HepG2 (cell line): ENCODE measurements around the gene OSBPL1A. TPM values are rescaled to one million over a fixed set of nuclear protein-coding genes. Genes with fewer than 3 reads are reported as not detected.

Experiments
- CCDC6 ChIP-seq: sonication (generic); formaldehyde crosslinking; IDR thresholded peaks from 2 replicates; pipeline ENCODE4 v1.8.1; 2022; ENCODE audit warnings: mild to moderate bottlenecking, missing genetic modification reagents, moderate library complexity
- CHCHD3 ChIP-seq: sonication (generic); formaldehyde crosslinking; IDR thresholded peaks from 2 replicates; pipeline ENCODE4 v1.8.0; 2022; ENCODE audit warnings: mild to moderate bottlenecking, missing genetic modification reagents, moderate library complexity
- ERF ChIP-seq: IDR thresholded peaks from 2 replicates; pipeline ENCODE4 v1.6.1; 2018; ENCODE audit warnings: missing biosample characterization, missing genetic modification reagents
- NFYC ChIP-seq: IDR thresholded peaks from 2 replicates; pipeline ENCODE4 v1.6.1; 2016; ENCODE audit warnings: missing genetic modification reagents, missing compliant biosample characterization
- RARA ChIP-seq: IDR thresholded peaks from 2 replicates; pipeline ENCODE4 v1.6.1; 2016; ENCODE audit warnings: missing genetic modification reagents, missing compliant biosample characterization
- RXRB ChIP-seq: IDR thresholded peaks from 2 replicates; pipeline ENCODE4 v1.6.1; 2016; ENCODE audit warnings: borderline replicate concordance, missing genetic modification reagents, missing compliant biosample characterization
- SMC3 ChIP-seq: IDR thresholded peaks from 2 replicates; pipeline ENCODE4 v1.6.1; 2011; ENCODE audit warnings: low read length, improper control_type of control experiment
- SNRNP70 ChIP-seq: fragments of 200-400 bp; formaldehyde crosslinking; IDR thresholded peaks from 2 replicates; pipeline ENCODE4 v1.6.1; 2017; ENCODE audit warnings: mild to moderate bottlenecking, low read depth, low read length, moderate library complexity
- SOX5 ChIP-seq: IDR thresholded peaks from 2 replicates; pipeline ENCODE4 v1.6.1; 2016; ENCODE audit warnings: borderline replicate concordance
- ZNF101 ChIP-seq: sonication (generic); formaldehyde crosslinking; IDR thresholded peaks from 2 replicates; pipeline ENCODE4 v1.4.0; 2020; ENCODE audit warnings: mild to moderate bottlenecking, low read depth, missing genetic modification reagents, borderline replicate concordance
- polyA plus RNA-seq, 8 experiments: library from polyadenylated mRNA; depleted of rRNA in 3 of 8; stranded (reverse) in 7 of 8; unstranded in 1 of 8; fragments of >200 nt; fragmentation: Illumina TruSeq in 4 of 8; extraction: Trizol in 4 of 8; gene quantifications; 2 replicates each; pipeline versions ENCODE4 v1.2.1 to v1.2.3, GENCODE V29; 2011 to 2016; ENCODE audit warnings: low read depth in 4 of 8, missing spikeins in 1 of 8, mixed read lengths in 1 of 8; ENCODE audit not compliant: insufficient read depth in 1 of 8
- total RNA-seq, 5 experiments: library from RNA; depleted of rRNA; stranded (reverse); fragments of >200 nt; fragmentation: Illumina TruSeq; extraction: Trizol; gene quantifications; 2 replicates each; pipeline ENCODE4 v1.2.3, GENCODE V29; 2016; ENCODE audit warnings: low read depth in 1 of 5
- TF ChIP-seq, protein P1 (sequence below): sonication (generic); formaldehyde crosslinking; IDR thresholded peaks from 2 replicates; pipeline ENCODE4 v1.5.0; 2020; ENCODE audit warnings: mild to moderate bottlenecking, missing genetic modification reagents
- TF ChIP-seq, protein P2 (sequence below): IDR thresholded peaks from 2 replicates; pipeline ENCODE4 v1.6.1; 2016
- TF ChIP-seq, protein P3 (sequence below): sonication (generic); formaldehyde crosslinking; IDR thresholded peaks from 2 replicates; pipeline ENCODE4 v1.4.0; 2020; ENCODE audit warnings: missing genetic modification reagents
- TF ChIP-seq, protein P4 (sequence below), 2 experiments: sonication (generic) in 1 of 2; formaldehyde crosslinking in 1 of 2; IDR thresholded peaks; 2 replicates each; pipeline versions ENCODE4 v1.4.0 to v1.6.1; 2016 to 2020; ENCODE audit warnings: borderline replicate concordance in 1 of 2, low read depth in 1 of 2, mild to moderate bottlenecking in 1 of 2, missing genetic modification reagents in 1 of 2
- TF ChIP-seq, protein P5 (sequence below): sonication (generic); formaldehyde crosslinking; IDR thresholded peaks from 2 replicates; pipeline ENCODE4 v1.4.0; 2020; ENCODE audit warnings: missing genetic modification reagents, low read depth, mild to moderate bottlenecking, borderline replicate concordance
- TF ChIP-seq, protein P6 (sequence below): sonication (generic); formaldehyde crosslinking; IDR thresholded peaks from 2 replicates; pipeline ENCODE4 v1.5.1; 2020; ENCODE audit warnings: missing genetic modification reagents, mild to moderate bottlenecking, borderline replicate concordance

Gene OSBPL1A
- total and polyA plus RNA-seq, 2 of the 13 experiments (the other 11 are each of a cell fraction or from before 2014, with no cell fraction given), result 0.02 TPM; not detected in 1

DNA sequence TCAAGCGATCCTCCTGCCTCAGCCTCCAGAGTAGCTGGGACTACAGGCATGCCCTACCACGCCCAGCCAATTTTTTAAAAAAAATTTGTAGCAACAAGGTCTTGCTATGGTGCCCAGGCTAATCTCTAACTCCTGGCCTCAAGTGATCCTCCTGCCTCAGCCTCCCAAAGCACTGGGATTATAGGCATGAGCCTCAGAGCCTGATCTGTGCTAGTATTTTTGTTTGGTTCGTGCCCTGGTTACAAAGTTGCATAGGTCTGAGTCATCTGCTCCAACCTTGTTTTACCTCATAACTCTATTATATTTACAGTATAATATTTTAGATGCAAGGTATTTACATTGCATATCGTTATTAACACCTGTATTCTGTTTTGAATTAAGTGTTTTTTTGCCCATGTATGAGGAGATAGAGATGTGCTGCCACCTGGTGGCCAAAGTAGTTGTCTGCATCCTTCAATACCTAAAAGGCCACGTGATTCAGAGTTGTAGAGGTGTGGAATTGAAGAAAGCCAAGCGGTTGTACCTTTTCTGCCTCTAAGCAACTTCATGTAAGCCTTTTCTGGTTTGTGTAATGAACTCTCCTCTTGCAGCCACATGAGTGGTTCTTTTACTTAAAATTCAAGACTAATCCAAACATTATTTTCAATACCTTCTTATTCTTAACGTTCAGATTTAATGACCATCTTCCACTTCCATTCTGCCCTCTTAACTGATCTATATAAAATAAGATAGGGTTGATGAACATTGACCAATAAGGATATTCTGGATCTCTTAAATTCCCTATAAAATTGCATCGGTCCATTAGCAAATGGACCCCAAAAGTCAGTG lies 278.7 kb downstream of the OSBPL1A start (continued):
- TF ChIP-seq, protein P1, sequence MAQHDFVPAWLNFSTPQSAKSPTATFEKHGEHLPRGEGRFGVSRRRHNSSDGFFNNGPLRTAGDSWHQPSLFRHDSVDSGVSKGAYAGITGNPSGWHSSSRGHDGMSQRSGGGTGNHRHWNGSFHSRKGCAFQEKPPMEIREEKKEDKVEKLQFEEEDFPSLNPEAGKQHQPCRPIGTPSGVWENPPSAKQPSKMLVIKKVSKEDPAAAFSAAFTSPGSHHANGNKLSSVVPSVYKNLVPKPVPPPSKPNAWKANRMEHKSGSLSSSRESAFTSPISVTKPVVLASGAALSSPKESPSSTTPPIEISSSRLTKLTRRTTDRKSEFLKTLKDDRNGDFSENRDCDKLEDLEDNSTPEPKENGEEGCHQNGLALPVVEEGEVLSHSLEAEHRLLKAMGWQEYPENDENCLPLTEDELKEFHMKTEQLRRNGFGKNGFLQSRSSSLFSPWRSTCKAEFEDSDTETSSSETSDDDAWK (CRISPR knock-in tag), result no peak
- TF ChIP-seq, protein P2, sequence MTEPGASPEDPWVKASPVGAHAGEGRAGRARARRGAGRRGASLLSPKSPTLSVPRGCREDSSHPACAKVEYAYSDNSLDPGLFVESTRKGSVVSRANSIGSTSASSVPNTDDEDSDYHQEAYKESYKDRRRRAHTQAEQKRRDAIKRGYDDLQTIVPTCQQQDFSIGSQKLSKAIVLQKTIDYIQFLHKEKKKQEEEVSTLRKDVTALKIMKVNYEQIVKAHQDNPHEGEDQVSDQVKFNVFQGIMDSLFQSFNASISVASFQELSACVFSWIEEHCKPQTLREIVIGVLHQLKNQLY (CRISPR knock-in tag), result no peak
- TF ChIP-seq, protein P3, sequence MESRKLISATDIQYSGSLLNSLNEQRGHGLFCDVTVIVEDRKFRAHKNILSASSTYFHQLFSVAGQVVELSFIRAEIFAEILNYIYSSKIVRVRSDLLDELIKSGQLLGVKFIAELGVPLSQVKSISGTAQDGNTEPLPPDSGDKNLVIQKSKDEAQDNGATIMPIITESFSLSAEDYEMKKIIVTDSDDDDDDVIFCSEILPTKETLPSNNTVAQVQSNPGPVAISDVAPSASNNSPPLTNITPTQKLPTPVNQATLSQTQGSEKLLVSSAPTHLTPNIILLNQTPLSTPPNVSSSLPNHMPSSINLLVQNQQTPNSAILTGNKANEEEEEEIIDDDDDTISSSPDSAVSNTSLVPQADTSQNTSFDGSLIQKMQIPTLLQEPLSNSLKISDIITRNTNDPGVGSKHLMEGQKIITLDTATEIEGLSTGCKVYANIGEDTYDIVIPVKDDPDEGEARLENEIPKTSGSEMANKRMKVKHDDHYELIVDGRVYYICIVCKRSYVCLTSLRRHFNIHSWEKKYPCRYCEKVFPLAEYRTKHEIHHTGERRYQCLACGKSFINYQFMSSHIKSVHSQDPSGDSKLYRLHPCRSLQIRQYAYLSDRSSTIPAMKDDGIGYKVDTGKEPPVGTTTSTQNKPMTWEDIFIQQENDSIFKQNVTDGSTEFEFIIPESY (CRISPR knock-in tag), result no peak
- TF ChIP-seq ZNF101 (CRISPR knock-in tag) (no peak), CCDC6 (CRISPR knock-in tag) (no peak), RXRB (0 out of 2 replicates have a peak, but pooled peaks have one; percentile 16), SNRNP70 (no peak), RARA (no peak), SMC3 (peak; percentile 79), NFYC (CRISPR knock-in tag) (no peak), SOX5 (CRISPR knock-in tag) (peak; percentile 19; the same call in 1 of the 2 replicates), ERF (0 out of 2 replicates have a peak, but pooled peaks have one; percentile 25), CHCHD3 (CRISPR knock-in tag) (no peak)
- TF ChIP-seq, protein P4, sequence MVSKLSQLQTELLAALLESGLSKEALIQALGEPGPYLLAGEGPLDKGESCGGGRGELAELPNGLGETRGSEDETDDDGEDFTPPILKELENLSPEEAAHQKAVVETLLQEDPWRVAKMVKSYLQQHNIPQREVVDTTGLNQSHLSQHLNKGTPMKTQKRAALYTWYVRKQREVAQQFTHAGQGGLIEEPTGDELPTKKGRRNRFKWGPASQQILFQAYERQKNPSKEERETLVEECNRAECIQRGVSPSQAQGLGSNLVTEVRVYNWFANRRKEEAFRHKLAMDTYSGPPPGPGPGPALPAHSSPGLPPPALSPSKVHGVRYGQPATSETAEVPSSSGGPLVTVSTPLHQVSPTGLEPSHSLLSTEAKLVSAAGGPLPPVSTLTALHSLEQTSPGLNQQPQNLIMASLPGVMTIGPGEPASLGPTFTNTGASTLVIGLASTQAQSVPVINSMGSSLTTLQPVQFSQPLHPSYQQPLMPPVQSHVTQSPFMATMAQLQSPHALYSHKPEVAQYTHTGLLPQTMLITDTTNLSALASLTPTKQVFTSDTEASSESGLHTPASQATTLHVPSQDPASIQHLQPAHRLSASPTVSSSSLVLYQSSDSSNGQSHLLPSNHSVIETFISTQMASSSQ (IDR thresholded peaks at IDR 0.05; ENCODE audit: low read depth), result no peak
- TF ChIP-seq, protein P4 (CRISPR knock-in tag; IDR thresholded peaks at IDR 0.05; ENCODE audit: borderline replicate concordance), result no peak
- TF ChIP-seq, protein P5, sequence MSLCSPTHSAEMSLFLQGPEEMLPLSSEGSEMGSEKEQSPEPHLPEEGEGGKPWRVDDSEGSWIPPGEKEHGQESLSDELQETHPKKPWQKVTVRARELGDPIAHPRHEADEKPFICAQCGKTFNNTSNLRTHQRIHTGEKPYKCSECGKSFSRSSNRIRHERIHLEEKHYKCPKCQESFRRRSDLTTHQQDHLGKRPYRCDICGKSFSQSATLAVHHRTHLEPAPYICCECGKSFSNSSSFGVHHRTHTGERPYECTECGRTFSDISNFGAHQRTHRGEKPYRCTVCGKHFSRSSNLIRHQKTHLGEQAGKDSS (CRISPR knock-in tag), result no peak
- TF ChIP-seq, protein P6, sequence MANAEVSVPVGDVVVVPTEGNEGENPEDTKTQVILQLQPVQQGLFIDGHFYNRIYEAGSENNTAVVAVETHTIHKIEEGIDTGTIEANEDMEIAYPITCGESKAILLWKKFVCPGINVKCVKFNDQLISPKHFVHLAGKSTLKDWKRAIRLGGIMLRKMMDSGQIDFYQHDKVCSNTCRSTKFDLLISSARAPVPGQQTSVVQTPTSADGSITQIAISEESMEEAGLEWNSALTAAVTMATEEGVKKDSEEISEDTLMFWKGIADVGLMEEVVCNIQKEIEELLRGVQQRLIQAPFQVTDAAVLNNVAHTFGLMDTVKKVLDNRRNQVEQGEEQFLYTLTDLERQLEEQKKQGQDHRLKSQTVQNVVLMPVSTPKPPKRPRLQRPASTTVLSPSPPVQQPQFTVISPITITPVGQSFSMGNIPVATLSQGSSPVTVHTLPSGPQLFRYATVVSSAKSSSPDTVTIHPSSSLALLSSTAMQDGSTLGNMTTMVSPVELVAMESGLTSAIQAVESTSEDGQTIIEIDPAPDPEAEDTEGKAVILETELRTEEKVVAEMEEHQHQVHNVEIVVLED, result no peak
